Muscle layer of duodenum (tissue), 2 donors: ENCODE data around the gene ZNF30.

Experiments
- H3K27ac ChIP-seq: one replicate; pipeline ENCODE4 v1.7.0; 2013; ENCODE audit warnings: mild to moderate bottlenecking, low read length
- H3K27me3 ChIP-seq: one replicate; pipeline ENCODE4 v1.7.0; 2013; ENCODE audit warnings: low read depth, mild to moderate bottlenecking, control low read depth, low read length
- H3K36me3 ChIP-seq, 2 donors: one replicate each; pipeline ENCODE4 v1.7.0; 2013; ENCODE audit warnings: low read length in 2 of 2, control low read depth in 1 of 2, mild to moderate bottlenecking in 1 of 2; ENCODE audit not compliant: insufficient read depth in 2 of 2, control insufficient read depth in 1 of 2
- H3K4me1 ChIP-seq, 2 donors: one replicate each; pipeline ENCODE4 v1.7.0; 2013; ENCODE audit warnings: low read length in 2 of 2, mild to moderate bottlenecking in 2 of 2, control low read depth in 1 of 2, moderate library complexity in 1 of 2; ENCODE audit not compliant: insufficient read depth in 2 of 2, control insufficient read depth in 1 of 2
- H3K4me3 ChIP-seq, 2 donors: one replicate each; pipeline ENCODE4 v1.7.0; 2013; ENCODE audit warnings: low read length in 2 of 2, low read depth in 1 of 2, mild to moderate bottlenecking in 1 of 2
- H3K9me3 ChIP-seq, 2 donors: one replicate each; pipeline ENCODE4 v1.7.0; 2013; ENCODE audit warnings: low read length in 2 of 2, control low read depth in 1 of 2, mild to moderate bottlenecking in 1 of 2; ENCODE audit not compliant: control insufficient read depth in 1 of 2
- donor health status: healthy.

Gene ZNF30

GRCh38 chr19:34925278-34925855 is 1.3 kb upstream of the ZNF30 start:
- no peak overlapping the region for H3K27ac ChIP-seq
- H3K4me1 ChIP-seq = peaks cover 0 to 7% of the 10 kb centered on the region in 2 donors
- no peaks in the 10 kb centered on the region for H3K27me3 ChIP-seq
- no peaks in the 10 kb centered on the region for H3K9me3 ChIP-seq
- peaks cover 0 to 5% of the 10 kb centered on the region in 2 donors for H3K36me3 ChIP-seq
- no peak overlapping the region for H3K4me3 ChIP-seq

GRCh38 chr19:34926361-34926684 is 380 bp upstream of the ZNF30 start:
- H3K4me3 ChIP-seq = peak overlapping the region in 1 of 2 donors; percentile 82
- peaks cover 0 to 7% of the 10 kb centered on the region in 2 donors for H3K4me1 ChIP-seq
- H3K27me3 ChIP-seq = no peaks in the 10 kb centered on the region
- H3K27ac ChIP-seq = no peak overlapping the region
- peaks cover 0 to 9% of the 10 kb centered on the region in 2 donors for H3K36me3 ChIP-seq
- H3K9me3 ChIP-seq = no peaks in the 10 kb centered on the region

GRCh38 chr19:34932494-34932893 is 5.8 kb downstream of the ZNF30 start:
- Histone ChIP-seq H3K9me3 (no peaks in the 10 kb centered on the region), H3K36me3 (peaks cover 5 to 50% of the 10 kb centered on the region in 2 donors), H3K27me3 (no peaks in the 10 kb centered on the region), H3K4me1 (peaks cover 0 to 5% of the 10 kb centered on the region in 2 donors), H3K4me3 (no peak overlapping the region), H3K27ac (no peak overlapping the region)

- H3K27me3 ChIP-seq = no peaks in the 10 kb centered on the region
- H3K36me3 ChIP-seq = peaks cover 5 to 51% of the 10 kb centered on the region in 2 donors
- H3K27ac ChIP-seq = no peak overlapping the region
- no peaks in the 10 kb centered on the region for H3K9me3 ChIP-seq
- H3K4me3 ChIP-seq = no peak overlapping the region
- H3K4me1 ChIP-seq = no peaks in the 10 kb centered on the region
These were observed 9.5 kb downstream of the ZNF30 start for GRCh38 chr19:34936184-34936583.

- Histone ChIP-seq H3K27me3 (no peaks in the 10 kb centered on the region), H3K36me3 (peaks cover 8 to 47% of the 10 kb centered on the region in 2 donors), H3K27ac (no peak overlapping the region), H3K4me1 (no peaks in the 10 kb centered on the region), H3K9me3 (peaks cover 8% of the 10 kb centered on the region in 2 donors), H3K4me3 (no peak overlapping the region)
These were observed 12.2 kb downstream of the ZNF30 start for GRCh38 chr19:34938886-34939285.

GRCh38 chr19:34943861-34944573 is 17.3 kb downstream of the ZNF30 start:
- H3K9me3 ChIP-seq = peaks cover 12 to 27% of the 10 kb centered on the region in 2 donors
- peak overlapping the region; percentile 0 to 44 for H3K4me3 ChIP-seq
- H3K27me3 ChIP-seq = no peaks in the 10 kb centered on the region
- H3K4me1 ChIP-seq = no peaks in the 10 kb centered on the region
- H3K27ac ChIP-seq = no peak overlapping the region
- H3K36me3 ChIP-seq = peaks cover 10 to 30% of the 10 kb centered on the region in 2 donors

- Histone ChIP-seq H3K27ac (no peak overlapping the region), H3K27me3 (no peaks in the 10 kb centered on the region), H3K9me3 (peaks cover 27 to 63% of the 10 kb centered on the region in 2 donors), H3K4me3 (peak overlapping the region in 1 of 2 donors; percentile 9), H3K36me3 (peaks cover 10 to 59% of the 10 kb centered on the region in 2 donors), H3K4me1 (no peaks in the 10 kb centered on the region)
These were observed 26.4 kb downstream of the ZNF30 start for GRCh38 chr19:34953092-34953491.

GRCh38 chr19:34957830-34958751 is 31.4 kb downstream of the ZNF30 start:
- H3K4me1 ChIP-seq = peaks cover 7 to 13% of the 10 kb centered on the region in 2 donors
- H3K4me3 ChIP-seq = peak overlapping the region; percentile 34 to 100
- no peaks in the 10 kb centered on the region for H3K27me3 ChIP-seq
- peaks cover 52 to 72% of the 10 kb centered on the region in 2 donors for H3K9me3 ChIP-seq
- H3K27ac ChIP-seq = no peak overlapping the region
- peaks cover 32 to 71% of the 10 kb centered on the region in 2 donors for H3K36me3 ChIP-seq

GRCh38 chr19:34959021-34959420 is 32.3 kb downstream of the ZNF30 start:
- Histone ChIP-seq H3K27me3 (no peaks in the 10 kb centered on the region), H3K9me3 (peaks cover 49 to 68% of the 10 kb centered on the region in 2 donors), H3K4me1 (peaks cover 7 to 15% of the 10 kb centered on the region in 2 donors), H3K4me3 (peak overlapping the region; percentile 34 to 100), H3K36me3 (peaks cover 32 to 68% of the 10 kb centered on the region in 2 donors), H3K27ac (no peak overlapping the region)

- H3K36me3 ChIP-seq = peaks cover 32 to 62% of the 10 kb centered on the region in 2 donors
- no peaks in the 10 kb centered on the region for H3K27me3 ChIP-seq
- peak overlapping the region in 1 of 2 donors; percentile 100 for H3K4me3 ChIP-seq
- H3K4me1 ChIP-seq = peaks cover 7 to 15% of the 10 kb centered on the region in 2 donors
- H3K9me3 ChIP-seq = peaks cover 49 to 59% of the 10 kb centered on the region in 2 donors
- H3K27ac ChIP-seq = no peak overlapping the region
These were observed 33.6 kb downstream of the ZNF30 start for GRCh38 chr19:34960103-34960805.
